ENCODE data around the gene KRTCAP3. TPM values are rescaled to one million over a fixed set of nuclear protein-coding genes. Genes with fewer than 3 reads are reported as not detected.

Gene KRTCAP3
- total and polyA plus RNA-seq, 9 of the 15 experiments (the other 6 are each of a cell fraction or from before 2014, with no cell fraction given): 0.24 to 1.4 (median 0.73) TPM

- TF ChIP-seq, protein P1, sequence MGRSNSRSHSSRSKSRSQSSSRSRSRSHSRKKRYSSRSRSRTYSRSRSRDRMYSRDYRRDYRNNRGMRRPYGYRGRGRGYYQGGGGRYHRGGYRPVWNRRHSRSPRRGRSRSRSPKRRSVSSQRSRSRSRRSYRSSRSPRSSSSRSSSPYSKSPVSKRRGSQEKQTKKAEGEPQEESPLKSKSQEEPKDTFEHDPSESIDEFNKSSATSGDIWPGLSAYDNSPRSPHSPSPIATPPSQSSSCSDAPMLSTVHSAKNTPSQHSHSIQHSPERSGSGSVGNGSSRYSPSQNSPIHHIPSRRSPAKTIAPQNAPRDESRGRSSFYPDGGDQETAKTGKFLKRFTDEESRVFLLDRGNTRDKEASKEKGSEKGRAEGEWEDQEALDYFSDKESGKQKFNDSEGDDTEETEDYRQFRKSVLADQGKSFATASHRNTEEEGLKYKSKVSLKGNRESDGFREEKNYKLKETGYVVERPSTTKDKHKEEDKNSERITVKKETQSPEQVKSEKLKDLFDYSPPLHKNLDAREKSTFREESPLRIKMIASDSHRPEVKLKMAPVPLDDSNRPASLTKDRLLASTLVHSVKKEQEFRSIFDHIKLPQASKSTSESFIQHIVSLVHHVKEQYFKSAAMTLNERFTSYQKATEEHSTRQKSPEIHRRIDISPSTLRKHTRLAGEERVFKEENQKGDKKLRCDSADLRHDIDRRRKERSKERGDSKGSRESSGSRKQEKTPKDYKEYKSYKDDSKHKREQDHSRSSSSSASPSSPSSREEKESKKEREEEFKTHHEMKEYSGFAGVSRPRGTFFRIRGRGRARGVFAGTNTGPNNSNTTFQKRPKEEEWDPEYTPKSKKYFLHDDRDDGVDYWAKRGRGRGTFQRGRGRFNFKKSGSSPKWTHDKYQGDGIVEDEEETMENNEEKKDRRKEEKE (IDR thresholded peaks at IDR 0.05; ENCODE audit: borderline replicate concordance in 1 of 2, control insufficient read depth in 1 of 2, low read depth in 2 of 2, low read length in 1 of 2): no peak; a peak in 1 of 4 replicates
- TF ChIP-seq E2F6 (IDR thresholded peaks at IDR 0.05; ENCODE audit: borderline replicate concordance in 1 of 2, extremely low read depth in 1 of 2, insufficient read depth in 1 of 2, insufficient read length in 1 of 2, low read depth in 1 of 2, low read length in 1 of 2, poor library complexity in 1 of 2, severe bottlenecking in 1 of 2) (peak; percentile 91 to 97), HNRNPLL (IDR thresholded peaks at IDR 0.05; ENCODE audit: low read depth, low read length, poor library complexity, severe bottlenecking) (peak; percentile 80), L3MBTL2 (IDR thresholded peaks at IDR 0.05) (peak; percentile 98), RB1 (IDR thresholded peaks at IDR 0.05; ENCODE audit: low read depth) (peak; percentile 66; the same call in 1 of the 2 replicates), MYBL2 (IDR thresholded peaks at IDR 0.05; ENCODE audit: low read depth) (peak; percentile 76), MYBL2 (CRISPR knock-in tag; IDR thresholded peaks at IDR 0.05; ENCODE audit: borderline replicate concordance) (no peak), EGR1 (conservative IDR thresholded peaks at IDR 0.05) (no peak), ETV6 (IDR thresholded peaks at IDR 0.05; ENCODE audit: borderline replicate concordance in 1 of 2, low read depth in 2 of 2, low read length in 1 of 2) (peak; percentile 37 to 65; a peak in 2 of 4 replicates), ETV6 (CRISPR knock-in tag; IDR thresholded peaks at IDR 0.05; ENCODE audit: borderline replicate concordance) (0 out of 2 replicates have a peak, but pooled peaks have one; percentile 34), THAP12 (CRISPR knock-in tag; IDR thresholded peaks at IDR 0.05) (peak; percentile 12; the same call in 1 of the 2 replicates), KAT2B (IDR thresholded peaks at IDR 0.05; ENCODE audit: low read depth, low read length) (no peak), SRSF1 (IDR thresholded peaks at IDR 0.05; ENCODE audit: low read depth, low read length) (no peak)
- TF ChIP-seq, protein P2, sequence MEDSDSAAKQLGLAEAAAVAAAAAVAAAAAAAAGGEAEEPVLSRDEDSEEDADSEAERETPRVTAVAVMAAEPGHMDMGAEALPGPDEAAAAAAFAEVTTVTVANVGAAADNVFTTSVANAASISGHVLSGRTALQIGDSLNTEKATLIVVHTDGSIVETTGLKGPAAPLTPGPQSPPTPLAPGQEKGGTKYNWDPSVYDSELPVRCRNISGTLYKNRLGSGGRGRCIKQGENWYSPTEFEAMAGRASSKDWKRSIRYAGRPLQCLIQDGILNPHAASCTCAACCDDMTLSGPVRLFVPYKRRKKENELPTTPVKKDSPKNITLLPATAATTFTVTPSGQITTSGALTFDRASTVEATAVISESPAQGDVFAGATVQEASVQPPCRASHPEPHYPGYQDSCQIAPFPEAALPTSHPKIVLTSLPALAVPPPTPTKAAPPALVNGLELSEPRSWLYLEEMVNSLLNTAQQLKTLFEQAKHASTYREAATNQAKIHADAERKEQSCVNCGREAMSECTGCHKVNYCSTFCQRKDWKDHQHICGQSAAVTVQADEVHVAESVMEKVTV (CRISPR knock-in tag; IDR thresholded peaks at IDR 0.05): no peak
- TF ChIP-seq, protein P3, sequence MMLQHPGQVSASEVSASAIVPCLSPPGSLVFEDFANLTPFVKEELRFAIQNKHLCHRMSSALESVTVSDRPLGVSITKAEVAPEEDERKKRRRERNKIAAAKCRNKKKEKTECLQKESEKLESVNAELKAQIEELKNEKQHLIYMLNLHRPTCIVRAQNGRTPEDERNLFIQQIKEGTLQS (IDR thresholded peaks at IDR 0.05): no peak
- TF ChIP-seq, protein P3 (CRISPR knock-in tag; conservative IDR thresholded peaks at IDR 0.05): peak; percentile 56; the same call in 1 of the 2 replicates
These were observed 32.7 kb upstream of the KRTCAP3 start, which contains the start of gene PPM1G (continued) for GRCh38 chr2:27409321-27410073.
